Trophoblast cell (in vitro differentiated cells and primary cell): ENCODE results near the gene ANKRD17.

ENCODE experiments used
- DNase-seq, 2 donors: peaks; one replicate each; pipeline ENCODE4 v3.0.0-alpha.2; 2016
- H2AFZ ChIP-seq: 2 replicates; pipeline ENCODE4 v1.6.1; 2013; ENCODE audit warnings: low read length, moderate library complexity, mild to moderate bottlenecking; ENCODE audit not compliant: insufficient read depth, poor library complexity
- H2AK5ac ChIP-seq: 2 replicates; pipeline ENCODE4 v1.6.1; 2013; ENCODE audit warnings: mild to moderate bottlenecking, low read length
- H2BK120ac ChIP-seq: 2 replicates; pipeline ENCODE4 v1.6.1; 2013; ENCODE audit warnings: low read length, mild to moderate bottlenecking, moderate library complexity; ENCODE audit not compliant: insufficient read depth, poor library complexity
- H2BK12ac ChIP-seq: 2 replicates; pipeline ENCODE4 v1.6.1; 2013; ENCODE audit warnings: mild to moderate bottlenecking, low read length, moderate library complexity
- H2BK5ac ChIP-seq: 2 replicates; pipeline ENCODE4 v1.6.1; 2013; ENCODE audit warnings: low read length, low read depth, moderate library complexity, mild to moderate bottlenecking; ENCODE audit not compliant: poor library complexity
- H3K14ac ChIP-seq: 2 replicates; pipeline ENCODE4 v1.6.1; 2013; ENCODE audit warnings: mild to moderate bottlenecking, low read length
- H3K18ac ChIP-seq: 2 replicates; pipeline ENCODE4 v1.6.1; 2013; ENCODE audit warnings: mild to moderate bottlenecking, low read length
- H3K23ac ChIP-seq: 2 replicates; pipeline ENCODE4 v1.6.1; 2013; ENCODE audit warnings: low read length
- H3K27ac ChIP-seq: 2 replicates; pipeline ENCODE4 v1.5.1; 2013; ENCODE audit warnings: low read depth, mild to moderate bottlenecking, inconsistent platforms, low read length, moderate library complexity
- H3K27me3 ChIP-seq: 2 replicates; pipeline ENCODE4 v1.6.1; 2013; ENCODE audit warnings: inconsistent platforms, mild to moderate bottlenecking, low read length, moderate library complexity; ENCODE audit not compliant: insufficient read depth
- H3K36me3 ChIP-seq, 2 experiments: 1 replicate in 1 of 2; 2 replicates in 1 of 2; pipeline ENCODE4 v1.6.1; 2013; ENCODE audit warnings: low read length in 2 of 2, mild to moderate bottlenecking in 2 of 2, moderate library complexity in 1 of 2; ENCODE audit not compliant: insufficient read depth in 2 of 2, control insufficient read depth in 1 of 2
- H3K4ac ChIP-seq: 2 replicates; pipeline ENCODE4 v1.6.1; 2013; ENCODE audit warnings: low read depth, mild to moderate bottlenecking, low read length, moderate library complexity
- H3K4me1 ChIP-seq, 2 experiments: 1 replicate in 1 of 2; 2 replicates in 1 of 2; pipeline ENCODE4 v1.6.1; 2013; ENCODE audit warnings: low read length in 2 of 2, mild to moderate bottlenecking in 2 of 2, moderate library complexity in 1 of 2; ENCODE audit not compliant: insufficient read depth in 2 of 2, control insufficient read depth in 1 of 2
- H3K4me2 ChIP-seq: 2 replicates; pipeline ENCODE4 v1.6.1; 2013; ENCODE audit warnings: inconsistent platforms, mild to moderate bottlenecking, low read length, moderate library complexity
- H3K4me3 ChIP-seq: 2 replicates; pipeline ENCODE4 v1.5.1; 2013; ENCODE audit warnings: mild to moderate bottlenecking, low read depth, low read length, inconsistent platforms
- H3K79me1 ChIP-seq: one replicate; pipeline ENCODE4 v1.6.1; 2013; ENCODE audit warnings: low read length
- H3K79me2 ChIP-seq: 2 replicates; pipeline ENCODE4 v1.6.1; 2013; ENCODE audit warnings: low read length, mild to moderate bottlenecking; ENCODE audit not compliant: control insufficient read depth, insufficient read depth, poor library complexity
- H3K9ac ChIP-seq: 2 replicates; pipeline ENCODE4 v1.6.1; 2013; ENCODE audit warnings: mild to moderate bottlenecking, low read length
- H3K9me3 ChIP-seq: 2 replicates; pipeline ENCODE4 v1.6.1; 2013; ENCODE audit warnings: low read depth, mild to moderate bottlenecking, control low read depth, inconsistent platforms, low read length; ENCODE audit not compliant: insufficient read depth
- H4K12ac ChIP-seq: 2 replicates; pipeline ENCODE4 v1.6.1; 2013; ENCODE audit warnings: low read depth, mild to moderate bottlenecking, low read length, moderate library complexity
- H4K8ac ChIP-seq: 2 replicates; pipeline ENCODE4 v1.6.1; 2013; ENCODE audit warnings: low read depth, mild to moderate bottlenecking, low read length, moderate library complexity
- H4K91ac ChIP-seq: one replicate; pipeline ENCODE4 v1.6.1; 2013; ENCODE audit warnings: low read depth, mild to moderate bottlenecking, low read length, moderate library complexity
- WGBS: extraction: QIAGEN DNeasy Blood & Tissue Kit; methylation state at CpG from one replicate; pipeline ENCODE4 v1.1.7; 2013; ENCODE audit warnings: missing lambda C conversion rate; ENCODE audit not compliant: insufficient read length, insufficient coverage; ENCODE audit errors: extremely low coverage; 5-methylcytosine and 5-hydroxymethylcytosine counted together

The ANKRD17 gene

DNA sequence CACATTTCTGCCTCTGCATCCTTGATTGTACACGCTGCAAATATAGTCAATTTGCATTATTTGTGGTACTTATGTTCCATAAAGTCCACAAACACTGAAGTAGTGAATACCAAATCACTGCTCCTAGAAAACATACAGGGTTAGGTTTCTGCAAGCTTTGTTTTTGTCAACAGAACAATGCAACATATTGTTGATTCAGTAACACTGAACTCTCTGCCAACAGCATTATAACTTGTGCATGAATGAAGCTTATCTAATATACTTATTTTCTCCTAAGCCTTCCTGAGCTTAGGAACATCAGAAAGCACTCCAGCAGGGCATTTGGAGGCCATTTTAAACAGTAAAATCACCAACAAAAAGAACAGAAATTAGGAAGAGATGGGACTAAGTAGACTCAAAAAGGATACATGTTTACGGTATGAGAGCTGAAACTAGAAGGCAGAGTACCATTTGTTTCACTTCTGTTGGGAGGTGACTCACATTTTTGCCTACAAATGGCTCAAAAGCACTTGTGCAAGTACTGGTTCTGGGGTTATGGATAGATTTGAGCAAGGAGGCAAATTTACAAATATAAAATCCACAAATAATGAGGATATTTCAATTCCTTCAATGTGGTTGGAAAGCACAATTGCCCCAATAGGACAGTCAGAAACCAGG is 203.2 kb downstream of the ANKRD17 start:
- Histone ChIP-seq H4K91ac (no peak overlapping the region), H3K79me2 (no peaks in the 10 kb centered on the region), H2AFZ (no peak overlapping the region), H3K23ac (no peak overlapping the region), H2BK120ac (no peak overlapping the region), H3K79me1 (no peaks in the 10 kb centered on the region), H3K9ac (no peak overlapping the region), H4K12ac (no peak overlapping the region), H3K27me3 (no peaks in the 10 kb centered on the region), H3K4me1 (no peaks in the 10 kb centered on the region), H4K8ac (no peak overlapping the region), H3K4me2 (no peak overlapping the region), H3K4me3 (no peak overlapping the region), H3K36me3 (peaks cover 9 to 16% of the 10 kb centered on the region in 2 experiments), H2BK5ac (no peak overlapping the region), H3K4ac (no peak overlapping the region), H2AK5ac (no peak overlapping the region), H3K18ac (no peak overlapping the region), H3K14ac (no peak overlapping the region), H3K27ac (no peak overlapping the region), H3K9me3 (no peaks in the 10 kb centered on the region), H2BK12ac (no peak overlapping the region)
- no peak for DNase-seq
- no CpG with 5 or more reads among the region's 2 CpGs for WGBS

DNA sequence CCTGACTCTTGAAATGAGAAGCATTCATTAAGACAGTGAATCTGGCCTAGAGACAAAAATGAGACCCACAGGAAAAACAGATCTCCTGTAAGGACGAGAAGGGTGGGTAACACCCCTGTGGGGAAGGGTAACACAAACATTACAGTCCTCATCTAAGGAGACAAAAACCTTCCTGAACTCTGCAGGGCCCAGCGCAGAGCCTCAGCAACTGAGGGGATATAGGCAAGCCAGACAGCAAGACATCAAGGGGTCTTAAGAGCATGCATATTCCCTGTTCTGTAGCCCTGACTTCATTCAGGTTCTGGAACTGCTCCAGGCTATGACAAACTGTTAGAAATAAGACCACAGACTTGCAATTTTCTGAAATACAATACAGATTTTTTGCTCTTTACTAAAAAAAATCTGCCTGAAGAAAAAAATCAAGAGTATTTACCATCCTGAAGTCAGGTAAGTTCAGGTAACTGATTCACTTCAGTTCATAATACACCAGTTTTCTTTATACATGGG is 204.6 kb downstream of the ANKRD17 start:
- Histone ChIP-seq H2AK5ac (no peak overlapping the region), H3K4ac (no peak overlapping the region), H3K18ac (no peak overlapping the region), H3K4me1 (no peaks in the 10 kb centered on the region), H4K12ac (no peak overlapping the region), H3K4me3 (no peak overlapping the region), H3K9ac (no peak overlapping the region), H2BK5ac (no peak overlapping the region), H3K27ac (no peak overlapping the region), H3K79me1 (no peaks in the 10 kb centered on the region), H3K4me2 (no peak overlapping the region), H2BK120ac (no peak overlapping the region), H3K36me3 (peaks cover 9 to 10% of the 10 kb centered on the region in 2 experiments), H2BK12ac (no peak overlapping the region), H4K91ac (no peak overlapping the region), H2AFZ (no peak overlapping the region), H4K8ac (no peak overlapping the region), H3K27me3 (no peaks in the 10 kb centered on the region), H3K9me3 (no peaks in the 10 kb centered on the region), H3K23ac (no peak overlapping the region), H3K14ac (no peak overlapping the region), H3K79me2 (no peaks in the 10 kb centered on the region)
- no peak for DNase-seq
- WGBS, result no CpG with 5 or more reads among the region's 2 CpGs

DNA sequence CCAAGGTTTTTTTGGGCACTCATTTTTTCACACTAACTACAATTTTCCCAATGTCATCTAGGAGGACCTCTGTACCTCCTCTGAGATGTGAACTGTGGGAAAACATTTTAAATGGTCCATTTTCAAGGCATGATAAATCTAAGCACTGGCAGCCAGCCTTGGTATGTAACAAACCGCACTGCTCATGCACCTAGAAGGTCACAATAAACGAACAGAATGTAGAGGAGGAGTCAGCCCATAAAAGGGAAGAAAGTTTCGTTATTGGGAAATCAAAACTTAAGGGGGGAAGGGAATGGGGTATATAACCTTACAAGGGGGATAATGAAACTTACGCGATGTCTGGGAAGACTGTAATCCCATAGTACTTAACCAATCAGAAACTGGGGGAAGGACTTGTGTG is 205.5 kb downstream of the ANKRD17 start:
- H2BK5ac ChIP-seq, result no peak overlapping the region
- H2AFZ ChIP-seq, result no peak overlapping the region
- no peaks in the 10 kb centered on the region for H3K79me1 ChIP-seq
- H3K18ac ChIP-seq, result no peak overlapping the region
- no peaks in the 10 kb centered on the region for H3K79me2 ChIP-seq
- H4K91ac ChIP-seq, result no peak overlapping the region
- H3K4me1 ChIP-seq, result no peaks in the 10 kb centered on the region
- H3K4me2 ChIP-seq, result no peak overlapping the region
- H3K4me3 ChIP-seq, result no peak overlapping the region
- H4K8ac ChIP-seq, result no peak overlapping the region
- H3K14ac ChIP-seq, result no peak overlapping the region
- H3K36me3 ChIP-seq, result peaks cover 4 to 7% of the 10 kb centered on the region in 2 experiments
- H3K23ac ChIP-seq, result no peak overlapping the region
- no CpG with 5 or more reads among the region's 5 CpGs for WGBS
- DNase-seq, result no peak
- no peak overlapping the region for H2BK12ac ChIP-seq
- no peak overlapping the region for H2BK120ac ChIP-seq
- H3K27ac ChIP-seq, result no peak overlapping the region
- H3K9me3 ChIP-seq, result no peaks in the 10 kb centered on the region
- H3K4ac ChIP-seq, result no peak overlapping the region
- no peak overlapping the region for H2AK5ac ChIP-seq
- H3K27me3 ChIP-seq, result no peaks in the 10 kb centered on the region
- H4K12ac ChIP-seq, result no peak overlapping the region
- no peak overlapping the region for H3K9ac ChIP-seq

DNA sequence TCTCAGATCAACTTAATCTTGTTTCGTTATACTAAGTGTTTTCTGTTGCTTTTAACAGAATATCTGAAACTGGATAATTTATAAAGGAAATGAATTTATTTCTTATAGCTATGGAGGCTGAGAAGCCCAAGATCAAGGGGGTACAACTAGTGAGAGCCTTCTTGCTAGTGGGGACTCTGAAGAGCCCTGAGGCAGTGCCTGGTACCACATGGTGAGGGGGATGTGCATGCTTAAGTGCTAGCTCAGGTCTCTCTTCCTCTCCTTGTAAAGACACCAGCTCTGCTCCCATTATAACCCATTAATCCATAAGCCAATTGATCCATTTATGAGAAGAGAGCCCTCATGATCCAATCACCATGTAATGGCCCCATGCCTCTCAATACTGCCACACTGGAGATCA is 207.0 kb downstream of the ANKRD17 start:
- no peaks in the 10 kb centered on the region for H3K27me3 ChIP-seq
- no CpG with 5 or more reads among the region's 1 CpG for WGBS
- H2BK12ac ChIP-seq, result no peak overlapping the region
- DNase-seq, result no peak
- H2BK120ac ChIP-seq, result no peak overlapping the region
- no peak overlapping the region for H4K8ac ChIP-seq
- H2AFZ ChIP-seq, result no peak overlapping the region
- H3K9ac ChIP-seq, result no peak overlapping the region
- H3K14ac ChIP-seq, result no peak overlapping the region
- H3K18ac ChIP-seq, result no peak overlapping the region
- H3K4me1 ChIP-seq, result no peaks in the 10 kb centered on the region
- H3K79me1 ChIP-seq, result no peaks in the 10 kb centered on the region
- H3K4me2 ChIP-seq, result no peak overlapping the region
- H3K4me3 ChIP-seq, result no peak overlapping the region
- no peak overlapping the region for H3K4ac ChIP-seq
- H4K91ac ChIP-seq, result no peak overlapping the region
- no peak overlapping the region for H2AK5ac ChIP-seq
- H3K9me3 ChIP-seq, result no peaks in the 10 kb centered on the region
- peaks cover 0 to 1% of the 10 kb centered on the region in 2 experiments for H3K36me3 ChIP-seq
- no peak overlapping the region for H2BK5ac ChIP-seq
- no peak overlapping the region for H3K27ac ChIP-seq
- H3K23ac ChIP-seq, result no peak overlapping the region
- H4K12ac ChIP-seq, result no peak overlapping the region
- no peaks in the 10 kb centered on the region for H3K79me2 ChIP-seq
